ENCODE results near the gene FOXP1.

FOXP1 gene

DNA sequence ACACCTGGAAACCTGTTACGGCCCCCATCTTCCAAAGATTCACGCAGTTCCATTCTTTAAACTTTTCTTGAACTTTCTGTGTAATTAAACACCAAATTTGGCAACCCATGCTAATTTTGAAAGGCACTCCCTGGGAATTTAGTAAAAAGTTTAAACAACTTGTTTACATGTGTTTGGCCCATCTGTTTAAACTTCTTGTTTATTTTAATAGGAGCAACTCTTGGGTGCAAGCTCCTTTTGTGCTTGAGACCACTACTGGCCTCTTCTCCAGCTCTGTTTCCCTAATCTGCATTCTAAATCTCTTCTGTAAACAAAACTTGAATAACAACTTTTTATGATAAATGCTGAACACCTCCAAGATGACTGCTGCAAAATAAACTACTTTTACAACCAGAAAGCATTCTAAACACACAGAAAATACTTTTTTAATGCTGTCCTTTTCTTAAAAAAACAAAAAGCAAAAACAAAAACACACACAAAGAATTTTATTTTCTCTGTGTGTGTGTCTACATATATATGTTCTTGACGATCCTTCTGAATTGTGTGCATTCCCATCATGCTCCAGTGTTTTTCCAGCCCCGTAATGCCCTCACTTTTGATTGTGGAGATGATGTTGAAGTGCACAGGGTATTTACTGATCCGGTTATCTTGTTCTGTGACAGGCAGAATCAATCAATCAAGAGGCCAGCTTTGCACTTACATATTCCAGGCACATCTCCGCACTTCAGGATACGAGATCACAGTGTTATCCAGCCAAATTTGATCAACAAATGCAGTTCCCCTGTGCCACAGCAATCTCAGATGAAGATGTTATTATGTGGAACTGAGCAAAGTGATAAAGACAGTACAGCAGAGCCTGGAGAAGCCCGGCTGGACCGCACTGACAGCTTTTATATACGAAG lies 416.9 kb downstream of the FOXP1 start:
- H3K4me1 ChIP-seq (ENCODE audit: control insufficient read depth, insufficient read depth, low read length): peaks cover 9% of the 10 kb centered on the region
- H3K9me3 ChIP-seq (ENCODE audit: control insufficient read depth, low read length): no peaks in the 10 kb centered on the region
- H3K9ac ChIP-seq (ENCODE audit: low read length): no peak overlapping the region
- no peak overlapping the region for H3K4me3 ChIP-seq (ENCODE audit: low read length)
- no peaks in the 10 kb centered on the region for H3K27me3 ChIP-seq (ENCODE audit: control insufficient read depth, insufficient read depth, low read length)
- no peaks in the 10 kb centered on the region for H3K36me3 ChIP-seq (ENCODE audit: control insufficient read depth, insufficient read depth, low read length)

DNA sequence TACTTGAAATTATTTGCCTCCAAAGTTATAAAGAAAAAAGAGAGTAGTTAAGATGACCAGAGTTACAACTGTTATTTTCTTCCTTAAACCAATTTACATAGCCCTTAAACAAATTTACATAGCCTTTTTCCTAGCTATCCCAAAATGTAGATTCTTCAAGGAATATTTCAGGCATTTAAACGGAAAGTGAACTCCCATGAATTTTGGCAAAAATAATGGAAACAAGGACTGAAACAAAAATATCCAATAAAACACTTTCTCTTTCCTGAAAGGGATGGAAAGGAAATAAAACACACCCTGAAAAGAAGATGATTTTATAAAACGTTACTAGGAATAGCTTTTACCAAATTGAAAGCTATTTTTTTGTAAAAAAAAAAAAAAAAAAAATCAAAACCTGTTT lies 418.6 kb downstream of the FOXP1 start:
- Histone ChIP-seq H3K9ac (ENCODE audit: low read length) (no peak overlapping the region), H3K4me1 (ENCODE audit: control insufficient read depth, insufficient read depth, low read length) (peaks cover 9% of the 10 kb centered on the region), H3K36me3 (ENCODE audit: control insufficient read depth, insufficient read depth, low read length) (no peaks in the 10 kb centered on the region), H3K27me3 (ENCODE audit: control insufficient read depth, insufficient read depth, low read length) (no peaks in the 10 kb centered on the region), H3K9me3 (ENCODE audit: control insufficient read depth, low read length) (no peaks in the 10 kb centered on the region), H3K4me3 (ENCODE audit: low read length) (no peak overlapping the region)

DNA sequence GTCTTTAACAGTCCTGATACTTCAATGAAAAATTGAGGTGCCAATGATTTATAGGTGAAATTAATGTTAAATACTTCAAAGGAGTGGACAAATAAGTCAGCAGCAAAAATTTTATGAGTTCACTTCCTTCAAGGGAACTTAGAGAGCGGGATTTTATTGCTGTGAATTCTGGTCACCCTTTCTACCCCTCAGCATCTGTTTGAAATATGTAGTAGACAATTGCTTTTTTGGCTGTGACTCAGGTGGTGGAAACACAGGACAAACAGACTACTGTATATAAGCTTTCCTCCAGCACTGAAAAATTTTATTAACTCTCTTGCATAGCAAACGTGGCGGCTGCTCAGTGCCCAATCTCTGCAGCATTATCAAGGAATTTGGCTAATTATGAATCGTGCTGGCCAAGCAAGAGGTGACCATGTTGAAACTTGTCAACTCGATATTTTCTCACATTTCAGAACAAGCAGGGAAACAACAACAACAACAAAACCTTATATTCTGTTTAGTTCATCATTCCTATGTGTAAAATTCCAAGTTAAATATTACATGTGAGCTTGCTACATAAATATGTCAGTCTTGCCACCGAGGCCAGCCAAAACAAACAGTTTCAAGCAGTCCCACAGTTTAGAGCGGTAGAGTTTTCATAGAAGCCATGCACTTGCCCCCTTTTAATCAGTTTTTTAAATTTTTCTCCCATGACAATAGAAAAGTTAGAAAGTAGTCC lies 420.2 kb downstream of the FOXP1 start:
- Histone ChIP-seq H3K4me3 (ENCODE audit: low read length) (no peak overlapping the region), H3K27me3 (ENCODE audit: control insufficient read depth, insufficient read depth, low read length) (no peaks in the 10 kb centered on the region), H3K36me3 (ENCODE audit: control insufficient read depth, insufficient read depth, low read length) (no peaks in the 10 kb centered on the region), H3K4me1 (ENCODE audit: control insufficient read depth, insufficient read depth, low read length) (peaks cover under 1% of the 10 kb centered on the region), H3K9me3 (ENCODE audit: control insufficient read depth, low read length) (no peaks in the 10 kb centered on the region), H3K9ac (ENCODE audit: low read length) (no peak overlapping the region)

DNA sequence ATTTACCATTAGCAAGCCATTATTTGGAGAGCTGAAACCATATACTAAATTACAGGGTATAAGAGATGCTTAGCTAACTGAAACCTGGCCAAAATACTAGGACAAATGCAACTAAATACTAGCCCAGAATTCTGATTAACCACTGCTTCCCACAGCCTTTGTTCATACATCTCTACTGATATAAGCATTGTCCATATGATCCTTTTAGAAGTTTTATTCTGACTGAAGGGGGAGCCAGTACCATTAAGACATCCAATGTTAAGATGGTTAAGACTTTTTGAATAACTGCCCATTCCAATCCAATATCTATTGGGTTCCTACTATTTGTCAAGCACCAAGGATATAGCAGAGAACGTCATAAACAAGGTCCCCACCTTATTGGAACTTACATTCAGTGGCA lies 421.3 kb downstream of the FOXP1 start:
- H3K9ac ChIP-seq (ENCODE audit: low read length): no peak overlapping the region
- H3K4me3 ChIP-seq (ENCODE audit: low read length): no peak overlapping the region
- H3K36me3 ChIP-seq (ENCODE audit: control insufficient read depth, insufficient read depth, low read length): no peaks in the 10 kb centered on the region
- no peaks in the 10 kb centered on the region for H3K27me3 ChIP-seq (ENCODE audit: control insufficient read depth, insufficient read depth, low read length)
- H3K4me1 ChIP-seq (ENCODE audit: control insufficient read depth, insufficient read depth, low read length): no peaks in the 10 kb centered on the region
- H3K9me3 ChIP-seq (ENCODE audit: control insufficient read depth, low read length): no peaks in the 10 kb centered on the region

DNA sequence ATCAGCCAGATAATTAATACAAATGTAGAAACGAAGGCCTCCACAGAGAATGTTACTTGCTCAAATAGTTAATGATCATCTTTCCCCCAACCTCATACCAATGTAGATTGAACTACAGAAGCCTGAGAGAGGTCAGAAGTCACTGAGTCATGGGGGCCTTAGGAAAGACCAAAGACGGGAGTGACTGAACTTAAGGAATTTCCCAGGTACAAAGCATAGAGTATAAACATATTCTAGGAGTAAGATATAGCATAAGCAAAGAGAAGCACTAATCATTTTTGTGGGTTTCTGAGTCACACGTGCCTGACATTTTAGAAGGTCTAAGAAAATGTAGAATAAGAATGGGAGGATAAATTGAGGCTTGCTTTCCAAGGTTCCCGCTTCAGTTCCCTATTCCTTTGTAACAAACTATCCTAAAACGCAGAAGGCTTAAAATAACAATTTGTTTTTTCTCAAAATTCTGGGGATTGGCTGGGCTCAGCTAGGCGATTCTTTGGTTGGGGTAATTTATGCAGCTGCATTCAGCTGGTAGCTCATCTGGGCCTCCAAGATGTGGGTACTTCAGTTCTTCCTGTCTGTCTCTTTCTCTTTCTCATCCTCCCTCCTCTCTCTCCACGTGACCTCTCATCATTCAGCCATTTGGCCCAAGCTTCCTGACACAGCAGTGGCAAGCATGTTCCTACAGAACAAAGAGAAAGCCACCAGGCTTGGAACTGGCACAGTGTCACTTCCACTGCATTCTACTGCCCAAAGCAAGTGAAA lies 422.6 kb downstream of the FOXP1 start:
- Histone ChIP-seq H3K9ac (ENCODE audit: low read length) (no peak overlapping the region), H3K4me1 (ENCODE audit: control insufficient read depth, insufficient read depth, low read length) (no peaks in the 10 kb centered on the region), H3K27me3 (ENCODE audit: control insufficient read depth, insufficient read depth, low read length) (no peaks in the 10 kb centered on the region), H3K4me3 (ENCODE audit: low read length) (no peak overlapping the region), H3K36me3 (ENCODE audit: control insufficient read depth, insufficient read depth, low read length) (no peaks in the 10 kb centered on the region), H3K9me3 (ENCODE audit: control insufficient read depth, low read length) (no peaks in the 10 kb centered on the region)

DNA sequence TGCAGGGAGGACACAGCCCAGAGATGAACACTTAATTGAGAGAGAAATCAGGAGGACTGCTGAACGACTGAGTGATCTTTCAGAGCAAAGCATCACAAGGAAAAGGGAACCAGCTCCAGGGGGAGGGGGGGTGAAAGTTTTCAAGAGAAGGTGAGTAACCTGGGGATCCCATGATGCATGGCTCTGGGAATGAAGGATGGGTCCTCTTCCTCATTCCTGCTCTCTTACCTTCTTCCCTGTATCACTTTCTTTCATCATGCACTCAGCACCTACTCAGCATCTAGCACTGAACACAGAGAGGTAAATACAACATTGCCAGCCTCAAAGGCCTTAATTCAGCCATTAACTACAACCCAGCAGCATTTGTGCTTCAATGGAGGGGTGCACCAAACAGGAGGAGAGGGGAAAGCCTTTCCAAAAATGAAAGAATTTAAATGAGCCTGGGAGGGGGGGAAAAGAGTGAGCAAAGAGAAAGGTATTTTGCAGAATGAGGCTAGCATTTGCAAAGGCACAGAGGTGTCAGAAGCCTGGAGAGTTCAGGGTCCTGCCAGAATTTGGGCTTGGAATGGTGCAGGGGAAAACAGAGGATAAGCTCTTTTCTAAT lies 427.4 kb downstream of the FOXP1 start:
- Histone ChIP-seq H3K4me3 (ENCODE audit: low read length) (no peak overlapping the region), H3K36me3 (ENCODE audit: control insufficient read depth, insufficient read depth, low read length) (no peaks in the 10 kb centered on the region), H3K27me3 (ENCODE audit: control insufficient read depth, insufficient read depth, low read length) (no peaks in the 10 kb centered on the region), H3K9ac (ENCODE audit: low read length) (no peak overlapping the region), H3K4me1 (ENCODE audit: control insufficient read depth, insufficient read depth, low read length) (peaks cover 30% of the 10 kb centered on the region), H3K9me3 (ENCODE audit: control insufficient read depth, low read length) (no peaks in the 10 kb centered on the region)

DNA sequence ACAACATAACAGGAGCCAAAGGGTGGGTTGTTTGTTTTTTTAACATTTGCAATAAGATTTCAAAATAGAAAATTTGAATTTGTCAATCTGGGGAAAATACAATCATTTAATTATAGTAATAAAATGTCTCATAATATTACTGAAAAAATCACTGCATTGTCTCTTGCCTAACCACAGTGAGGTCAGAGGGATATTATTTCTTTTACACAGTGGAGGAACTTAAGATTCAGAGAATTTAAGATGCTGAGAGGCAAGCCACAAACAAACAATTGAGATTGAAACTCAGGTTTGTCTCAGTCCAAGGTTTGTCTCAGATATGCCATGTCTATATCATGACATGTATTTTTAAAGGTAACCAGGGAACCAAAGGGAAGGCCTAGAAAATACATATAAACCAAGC lies 428.7 kb downstream of the FOXP1 start:
- H3K9ac ChIP-seq (ENCODE audit: low read length): no peak overlapping the region
- no peaks in the 10 kb centered on the region for H3K36me3 ChIP-seq (ENCODE audit: control insufficient read depth, insufficient read depth, low read length)
- no peaks in the 10 kb centered on the region for H3K27me3 ChIP-seq (ENCODE audit: control insufficient read depth, insufficient read depth, low read length)
- H3K9me3 ChIP-seq (ENCODE audit: control insufficient read depth, low read length): no peaks in the 10 kb centered on the region
- H3K4me1 ChIP-seq (ENCODE audit: control insufficient read depth, insufficient read depth, low read length): peaks cover 30% of the 10 kb centered on the region
- H3K4me3 ChIP-seq (ENCODE audit: low read length): no peak overlapping the region

DNA sequence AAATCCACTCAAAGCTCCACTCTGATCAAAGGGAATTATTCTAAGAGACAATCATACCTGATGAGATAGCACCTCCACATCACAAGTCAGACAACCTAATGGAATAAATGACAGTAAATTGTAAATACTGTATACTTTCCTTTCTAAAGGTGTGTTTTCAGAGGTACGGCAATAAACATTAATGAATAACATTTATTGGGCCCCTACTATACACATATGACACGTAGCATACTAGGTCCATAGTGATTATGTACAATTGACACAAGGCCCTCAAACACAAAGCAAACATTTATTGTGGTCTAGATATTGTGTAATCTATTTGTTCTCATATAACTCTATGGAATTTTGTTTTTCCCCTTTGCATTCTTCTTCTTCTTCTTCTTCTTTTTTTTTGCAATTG lies 429.8 kb downstream of the FOXP1 start:
- Histone ChIP-seq H3K36me3 (ENCODE audit: control insufficient read depth, insufficient read depth, low read length) (no peaks in the 10 kb centered on the region), H3K9ac (ENCODE audit: low read length) (no peak overlapping the region), H3K4me3 (ENCODE audit: low read length) (no peak overlapping the region)

DNA sequence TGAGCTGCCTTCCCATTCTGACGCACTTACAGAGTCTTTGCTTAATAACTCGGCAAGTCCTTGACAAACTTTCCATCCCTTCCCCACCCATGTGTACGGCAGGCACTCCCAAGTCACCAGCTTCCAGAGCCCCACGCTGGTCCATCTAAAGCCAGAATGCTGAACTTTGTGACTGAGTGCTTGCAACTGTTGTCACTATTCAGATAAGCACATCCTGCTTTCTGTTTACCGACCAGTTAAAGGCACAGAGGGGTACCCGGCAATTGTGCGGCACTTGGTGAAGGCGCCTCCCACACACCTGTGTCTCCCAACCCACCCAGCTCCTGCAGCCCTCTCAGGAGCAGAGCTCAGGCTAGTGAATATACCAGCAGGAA lies 430.6 kb downstream of the FOXP1 start:
- Histone ChIP-seq H3K9ac (ENCODE audit: low read length) (peak overlapping the region; percentile 40), H3K27me3 (ENCODE audit: control insufficient read depth, insufficient read depth, low read length) (no peaks in the 10 kb centered on the region), H3K4me3 (ENCODE audit: low read length) (no peak overlapping the region), H3K4me1 (ENCODE audit: control insufficient read depth, insufficient read depth, low read length) (peaks cover 38% of the 10 kb centered on the region), H3K9me3 (ENCODE audit: control insufficient read depth, low read length) (no peaks in the 10 kb centered on the region), H3K36me3 (ENCODE audit: control insufficient read depth, insufficient read depth, low read length) (no peaks in the 10 kb centered on the region)

More for the DNA sequence above, 429.8 kb downstream of the FOXP1 start:
- H3K9me3 ChIP-seq (ENCODE audit: control insufficient read depth, low read length): no peaks in the 10 kb centered on the region
- H3K27me3 ChIP-seq (ENCODE audit: control insufficient read depth, insufficient read depth, low read length): no peaks in the 10 kb centered on the region
- H3K4me1 ChIP-seq (ENCODE audit: control insufficient read depth, insufficient read depth, low read length): peaks cover 34% of the 10 kb centered on the region

DNA sequence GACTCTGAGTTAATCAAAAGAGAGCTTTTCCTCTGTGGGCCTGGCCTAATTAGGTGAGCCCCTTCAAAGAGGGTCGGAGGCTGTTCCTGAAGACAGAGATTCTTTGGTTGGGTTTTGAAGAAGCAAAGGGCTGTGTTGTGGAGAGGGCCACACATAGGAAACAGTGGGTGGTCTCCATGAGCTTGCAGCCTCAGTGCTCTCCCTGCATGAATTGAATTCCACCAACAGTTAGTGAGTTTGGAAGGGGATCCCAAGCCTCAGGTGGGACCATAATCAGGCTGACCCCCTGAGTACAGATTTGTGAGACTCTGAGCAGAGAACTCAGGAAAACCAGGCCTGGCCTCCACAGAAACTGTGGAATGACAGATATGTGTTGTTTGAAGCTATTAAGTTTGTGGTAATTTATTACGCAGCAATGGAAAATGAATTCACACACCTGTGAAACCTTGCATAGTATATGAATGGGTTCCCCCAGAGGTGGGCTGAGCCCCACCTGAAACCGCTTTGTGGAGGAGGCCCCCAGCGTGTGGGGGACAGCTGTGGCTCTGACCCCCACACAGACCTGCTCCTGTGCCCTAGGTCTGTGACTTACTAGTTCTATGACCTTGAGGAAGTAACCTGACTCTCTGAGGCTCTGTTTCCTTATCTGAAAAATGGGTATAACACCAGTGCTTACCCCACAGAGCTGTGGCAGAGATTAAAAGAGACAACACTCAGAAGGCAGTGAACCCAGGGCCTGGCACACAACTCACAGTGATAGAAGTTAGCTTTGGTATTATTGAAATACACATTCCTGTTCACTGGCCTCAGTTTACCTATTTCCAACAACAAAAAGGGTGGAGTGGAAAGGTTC lies 431.3 kb downstream of the FOXP1 start:
- no peaks in the 10 kb centered on the region for H3K36me3 ChIP-seq (ENCODE audit: control insufficient read depth, insufficient read depth, low read length)
- H3K9ac ChIP-seq (ENCODE audit: low read length): peak overlapping the region; percentile 40
- no peaks in the 10 kb centered on the region for H3K9me3 ChIP-seq (ENCODE audit: control insufficient read depth, low read length)
- H3K4me1 ChIP-seq (ENCODE audit: control insufficient read depth, insufficient read depth, low read length): peaks cover 38% of the 10 kb centered on the region
- H3K4me3 ChIP-seq (ENCODE audit: low read length): no peak overlapping the region
- no peaks in the 10 kb centered on the region for H3K27me3 ChIP-seq (ENCODE audit: control insufficient read depth, insufficient read depth, low read length)
